Endodermal cell (in vitro differentiated cells): ENCODE data around the gene HPCAL1. TPM values are rescaled to one million over a fixed set of nuclear protein-coding genes. Genes with fewer than 3 reads are reported as not detected.

ENCODE experiments used
- DNase-seq: peaks from one replicate; pipeline ENCODE4 v3.0.0-alpha.2; 2017
- H3K27ac ChIP-seq: 2 replicates; pipeline ENCODE4 v1.5.1; 2013; ENCODE audit warnings: mild to moderate bottlenecking, low read depth, low read length, moderate library complexity
- H3K27me3 ChIP-seq: 2 replicates; pipeline ENCODE4 v1.6.1; 2013; ENCODE audit warnings: mild to moderate bottlenecking, low read length, moderate library complexity; ENCODE audit not compliant: insufficient read depth, control insufficient read depth, poor library complexity, severe bottlenecking
- H3K36me3 ChIP-seq: 2 replicates; pipeline ENCODE4 v1.7.0; 2013; ENCODE audit warnings: mild to moderate bottlenecking, low read length, moderate library complexity; ENCODE audit not compliant: control insufficient read depth, insufficient read depth
- H3K4me1 ChIP-seq: one replicate; pipeline ENCODE4 v1.7.0; 2013; ENCODE audit warnings: low read length; ENCODE audit not compliant: control insufficient read depth, insufficient read depth
- H3K4me3 ChIP-seq: 2 replicates; pipeline ENCODE4 v1.5.1; 2013; ENCODE audit warnings: mild to moderate bottlenecking, low read length, moderate library complexity
- H3K9ac ChIP-seq: 2 replicates; pipeline ENCODE4 v1.6.1; 2013; ENCODE audit warnings: mild to moderate bottlenecking, low read length, moderate library complexity; ENCODE audit not compliant: poor library complexity, severe bottlenecking; ENCODE audit errors: extremely low read depth
- H3K9me3 ChIP-seq: 2 replicates; pipeline ENCODE4 v1.6.1; 2013; ENCODE audit warnings: mild to moderate bottlenecking, low read length, moderate library complexity; ENCODE audit not compliant: control insufficient read depth
- H3K27ac Mint-ChIP-seq: 2 replicates; pipeline ENCODE4 v1.8.0; 2020; ENCODE audit warnings: mixed read lengths
- H3K27me3 Mint-ChIP-seq: 2 replicates; pipeline ENCODE4 v1.8.0; 2021; ENCODE audit warnings: mild to moderate bottlenecking, mixed read lengths; ENCODE audit not compliant: insufficient read depth
- H3K36me3 Mint-ChIP-seq: 2 replicates; pipeline ENCODE4 v1.8.0; 2020; ENCODE audit warnings: low read depth, mixed read lengths
- H3K4me1 Mint-ChIP-seq: 2 replicates; pipeline ENCODE4 v1.8.0; 2020; ENCODE audit warnings: mixed read lengths
- H3K4me3 Mint-ChIP-seq: 2 replicates; pipeline ENCODE4 v1.8.0; 2020; ENCODE audit warnings: mild to moderate bottlenecking, moderate library complexity, mixed read lengths
- H3K9me3 Mint-ChIP-seq: 2 replicates; pipeline ENCODE4 v1.8.0; 2020; ENCODE audit warnings: mild to moderate bottlenecking, mixed read lengths
- WGBS, 2 experiments: methylation state at CpG; one replicate each; pipeline versions ENCODE4 v1.1.5 to v1.1.7; 2013; ENCODE audit warnings: missing lambda C conversion rate in 2 of 2, mixed read lengths in 1 of 2; ENCODE audit not compliant: insufficient coverage in 1 of 2, insufficient read length in 1 of 2; 5-methylcytosine and 5-hydroxymethylcytosine counted together
- total RNA-seq, 2 donors: library from RNA; stranded (reverse); fragmentation: NEBNext Ultra II Directional in 1 of 2; extraction: Animal tissue kit (Norgen Biotek cat#: 25700) in 1 of 2; gene quantifications; 2 replicates in 1 of 2; 3 replicates in 1 of 2; pipeline ENCODE4 v1.2.1, GENCODE V29; 2021
- TF ChIP-seq, protein P1 (sequence below): fragments of 200-600 bp; sonication (generic); conservative IDR thresholded peaks from 2 replicates; pipeline ENCODE4 v1.5.0; 2021; ENCODE audit warnings: antibody characterized with exemption, mild to moderate bottlenecking

The HPCAL1 gene
- total RNA-seq, 2 donors from 2014 or later: 6.8 to 8.1 TPM

- peak overlapping the region; percentile 24 for H3K27ac ChIP-seq
These were observed 48.1 kb upstream of the HPCAL1 start for GRCh38 chr2:10254373-10255188.

DNA sequence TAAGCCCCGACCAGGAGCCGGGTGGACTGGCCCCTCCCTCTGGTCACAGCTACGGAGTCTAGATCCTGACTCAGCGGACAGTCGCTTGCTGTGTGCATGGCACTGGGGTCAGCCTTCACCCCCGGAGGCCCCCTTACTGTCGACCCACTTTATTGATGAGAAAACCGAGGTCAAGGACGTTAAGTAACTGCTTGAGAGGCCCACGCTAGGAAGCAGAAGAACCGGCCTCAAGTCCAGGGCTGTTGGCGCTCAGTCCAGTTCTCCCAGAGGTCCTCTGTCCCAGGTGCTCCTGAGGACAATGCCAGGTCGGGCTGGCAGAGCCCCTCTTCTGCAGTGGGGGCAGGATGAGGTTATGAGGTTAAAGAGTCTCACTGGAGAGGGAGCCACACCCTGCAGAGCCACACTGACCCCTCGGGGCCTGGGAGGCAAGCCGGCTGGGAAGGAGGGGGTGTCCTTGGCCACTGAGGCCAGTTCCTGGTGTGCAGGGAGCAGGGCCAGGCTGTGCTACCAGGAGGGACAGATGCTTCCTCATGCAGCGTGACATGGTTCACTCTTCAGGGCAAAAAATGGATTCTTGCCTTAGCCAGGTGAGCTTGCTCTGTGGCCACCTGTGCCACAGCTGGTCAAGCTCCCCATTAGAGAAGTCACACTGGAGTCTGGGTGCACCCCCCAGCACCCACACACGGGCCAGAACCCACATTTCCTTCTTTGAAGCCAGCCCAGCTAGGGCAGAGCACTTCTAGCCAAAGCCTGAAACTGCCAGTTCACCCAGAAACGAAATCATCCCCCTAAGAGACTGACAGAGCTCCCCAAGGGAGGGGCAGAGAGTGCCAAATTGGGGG is 47.3 kb upstream of the HPCAL1 start:
- H3K9ac ChIP-seq: no peak overlapping the region
- no peaks in the 10 kb centered on the region for H3K27me3 ChIP-seq
- H3K4me3 ChIP-seq: no peak overlapping the region
- no peaks in the 10 kb centered on the region for H3K36me3 ChIP-seq
- DNase-seq: peak; percentile 36
- peaks cover 4% of the 10 kb centered on the region for H3K9me3 ChIP-seq
- H3K4me1 ChIP-seq: no peaks in the 10 kb centered on the region
- no peak overlapping the region for H3K27ac Mint-ChIP-seq
- TF ChIP-seq, protein P1, sequence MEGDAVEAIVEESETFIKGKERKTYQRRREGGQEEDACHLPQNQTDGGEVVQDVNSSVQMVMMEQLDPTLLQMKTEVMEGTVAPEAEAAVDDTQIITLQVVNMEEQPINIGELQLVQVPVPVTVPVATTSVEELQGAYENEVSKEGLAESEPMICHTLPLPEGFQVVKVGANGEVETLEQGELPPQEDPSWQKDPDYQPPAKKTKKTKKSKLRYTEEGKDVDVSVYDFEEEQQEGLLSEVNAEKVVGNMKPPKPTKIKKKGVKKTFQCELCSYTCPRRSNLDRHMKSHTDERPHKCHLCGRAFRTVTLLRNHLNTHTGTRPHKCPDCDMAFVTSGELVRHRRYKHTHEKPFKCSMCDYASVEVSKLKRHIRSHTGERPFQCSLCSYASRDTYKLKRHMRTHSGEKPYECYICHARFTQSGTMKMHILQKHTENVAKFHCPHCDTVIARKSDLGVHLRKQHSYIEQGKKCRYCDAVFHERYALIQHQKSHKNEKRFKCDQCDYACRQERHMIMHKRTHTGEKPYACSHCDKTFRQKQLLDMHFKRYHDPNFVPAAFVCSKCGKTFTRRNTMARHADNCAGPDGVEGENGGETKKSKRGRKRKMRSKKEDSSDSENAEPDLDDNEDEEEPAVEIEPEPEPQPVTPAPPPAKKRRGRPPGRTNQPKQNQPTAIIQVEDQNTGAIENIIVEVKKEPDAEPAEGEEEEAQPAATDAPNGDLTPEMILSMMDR: no peak
- 86 to 91% methylated on average over 16 to 18 of the region's 18 CpGs for WGBS, 2 experiments
- peak overlapping the region; percentile 24 for H3K27ac ChIP-seq
- no peaks in the 10 kb centered on the region for H3K4me1 Mint-ChIP-seq
- no peaks in the 10 kb centered on the region for H3K27me3 Mint-ChIP-seq
- H3K9me3 Mint-ChIP-seq: peaks cover 1% of the 10 kb centered on the region
- no peaks in the 10 kb centered on the region for H3K36me3 Mint-ChIP-seq
- no peak overlapping the region for H3K4me3 Mint-ChIP-seq

More at GRCh38 chr2:10254373-10255188, 48.1 kb upstream of the HPCAL1 start:
- H3K4me1 Mint-ChIP-seq: no peaks in the 10 kb centered on the region
- 87 to 92% methylated on average over 28 to 31 of the region's 31 CpGs for WGBS, 2 experiments
- peaks cover 8% of the 10 kb centered on the region for H3K9me3 ChIP-seq
- H3K27me3 Mint-ChIP-seq: no peaks in the 10 kb centered on the region
- peak; percentile 65 for DNase-seq
- no peak overlapping the region for H3K9ac ChIP-seq
- no peaks in the 10 kb centered on the region for H3K4me1 ChIP-seq
- peaks cover 9% of the 10 kb centered on the region for H3K9me3 Mint-ChIP-seq
- no peak overlapping the region for H3K27ac Mint-ChIP-seq
- H3K27me3 ChIP-seq: no peaks in the 10 kb centered on the region
- H3K36me3 Mint-ChIP-seq: no peaks in the 10 kb centered on the region
- H3K4me3 ChIP-seq: no peak overlapping the region
- H3K4me3 Mint-ChIP-seq: no peak overlapping the region
- TF ChIP-seq, protein P1: no peak
- no peaks in the 10 kb centered on the region for H3K36me3 ChIP-seq

- H3K9me3 ChIP-seq: no peaks in the 10 kb centered on the region
- Mint-ChIP-seq H3K36me3 (no peaks in the 10 kb centered on the region), H3K9me3 (no peaks in the 10 kb centered on the region), H3K27ac (no peak overlapping the region), H3K4me1 (no peaks in the 10 kb centered on the region), H3K4me3 (no peak overlapping the region), H3K27me3 (no peaks in the 10 kb centered on the region)
- no peaks in the 10 kb centered on the region for H3K27me3 ChIP-seq
- DNase-seq: peak; percentile 54
- H3K4me1 ChIP-seq: no peaks in the 10 kb centered on the region
- WGBS, 2 experiments: 91 to 96% methylated on average over 11 to 15 of the region's 15 CpGs
- TF ChIP-seq, protein P1: no peak
- H3K9ac ChIP-seq: no peak overlapping the region
- H3K4me3 ChIP-seq: no peak overlapping the region
- H3K27ac ChIP-seq: no peak overlapping the region
- no peaks in the 10 kb centered on the region for H3K36me3 ChIP-seq
These were observed 46.6 kb upstream of the HPCAL1 start for GRCh38 chr2:10256031-10256514.
